K562 (cell line): ENCODE results near the gene PTGIR. TPM values are rescaled to one million over a fixed set of nuclear protein-coding genes. Genes with fewer than 3 reads are reported as not detected.
A peak's percentile ranks its signal among the peaks of the same experiment; 100 is the strongest.

Experiments used
- ATAC-seq: fragments of 200-7000 bp; cut with Tn5 transposase; 3 replicates; pipeline ENCODE4 v1.9.1; 2020; ENCODE audit warnings: moderate library complexity
- BruUV-seq: library from RNA; stranded (reverse); fragments of 400-500 nt; replicated peaks from 2 replicates; lab custom pipeline; 2021; lab: Mats Ljungman, UMichigan
- CTCF ChIA-PET: fragments of 300-600 bp; formaldehyde crosslinking; extraction: SDS; loops from one replicate; lab custom pipeline; 2021; ENCODE audit warnings: low intra/inter-chr PET ratio; lab: Yijun Ruan, JAX
- POLR2A ChIA-PET: fragments of 300-600, 350-650 bp; sonication (Branson Sonifier 250); formaldehyde crosslinking; extraction: SDS; loops from one replicate; lab custom pipeline; 2021; ENCODE audit warnings: antibody characterized with exemption, inconsistent platforms; lab: Yijun Ruan, JAX
- DNase-seq, 4 experiments: peaks; one replicate each; pipeline versions ENCODE4 v3.0.0 to v3.0.0-alpha.2; 2011 to 2018; ENCODE audit warnings: low spot score in 3 of 4, mixed read lengths in 3 of 4; ENCODE audit errors: extremely low read depth in 1 of 4
- FAIRE-seq: peaks from 2 replicates; lab custom pipeline; 2011; peaks lifted over from hg19 to GRCh38; lab: Jason Lieb, UNC
- H2AFZ ChIP-seq: 2 replicates; pipeline ENCODE4 v1.6.0; 2011; ENCODE audit warnings: low read depth, low read length, control low read depth, inconsistent platforms
- H3K27ac ChIP-seq: fragments of 200-600 bp; 3 replicates; pipeline ENCODE4 v1.8.0; 2011; ENCODE audit warnings: low read depth, mild to moderate bottlenecking, control low read depth, inconsistent platforms, low read length, moderate library complexity, mixed read lengths; ENCODE audit errors: extremely low read depth
- H3K27me3 ChIP-seq, 2 experiments: fragments of 300-600 bp in 1 of 2; 2 replicates in 1 of 2; 3 replicates in 1 of 2; pipeline versions ENCODE4 v1.6.0 to v1.8.0; 2011; ENCODE audit warnings: inconsistent platforms in 2 of 2, low read length in 2 of 2, mild to moderate bottlenecking in 1 of 2, mixed read lengths in 1 of 2, moderate library complexity in 1 of 2; ENCODE audit not compliant: control insufficient read depth in 2 of 2, insufficient read depth in 2 of 2
- H3K36me3 ChIP-seq: fragments of 300-600 bp; 3 replicates; pipeline ENCODE4 v1.8.0; 2011; ENCODE audit warnings: mild to moderate bottlenecking, low read length, inconsistent platforms; ENCODE audit not compliant: control insufficient read depth, insufficient read depth
- H3K4me1 ChIP-seq, 2 experiments: fragments of 200-600 bp in 1 of 2; replicated peaks in 1 of 2; 2 replicates in 1 of 2; 3 replicates in 1 of 2; pipeline versions ENCODE4 v1.5.1 to v1.8.0; 2011; ENCODE audit warnings: inconsistent platforms in 2 of 2, low read length in 2 of 2, mild to moderate bottlenecking in 1 of 2, mixed read lengths in 1 of 2, moderate library complexity in 1 of 2; ENCODE audit not compliant: control insufficient read depth in 2 of 2, insufficient read depth in 2 of 2
- H3K4me2 ChIP-seq: 2 replicates; pipeline ENCODE4 v1.6.1; 2011; ENCODE audit warnings: low read length, control low read depth, inconsistent platforms, mixed read lengths; ENCODE audit not compliant: insufficient read depth
- H3K4me3 ChIP-seq: fragments of 200-600 bp; sonication (generic), shearing (Covaris generic); 2 replicates; pipeline ENCODE4 v1.5.1; 2016; ENCODE audit warnings: control low read depth, inconsistent platforms
- H3K79me2 ChIP-seq: fragments of 200-600 bp; 3 replicates; pipeline ENCODE4 v1.8.0; 2011; ENCODE audit warnings: low read length, inconsistent platforms; ENCODE audit not compliant: control insufficient read depth, insufficient read depth
- H3K9ac ChIP-seq, 2 experiments: 2 replicates each; pipeline versions ENCODE4 v1.6.0 to v1.6.1; 2011; ENCODE audit warnings: low read depth in 2 of 2, low read length in 2 of 2, control low read depth in 1 of 2, inconsistent platforms in 1 of 2, mild to moderate bottlenecking in 1 of 2, mixed read lengths in 1 of 2; ENCODE audit not compliant: insufficient read depth in 1 of 2
- H3K9me1 ChIP-seq: one replicate; pipeline ENCODE4 v1.6.0; 2011; ENCODE audit warnings: inconsistent platforms, mild to moderate bottlenecking, low read length, moderate library complexity; ENCODE audit not compliant: control insufficient read depth, insufficient read depth
- H3K9me3 ChIP-seq: replicated peaks from 2 replicates; pipeline ENCODE4 v1.5.1; 2011; ENCODE audit warnings: low read depth, low read length, inconsistent platforms; ENCODE audit not compliant: control insufficient read depth, insufficient read depth
- H4K20me1 ChIP-seq: replicated peaks from 2 replicates; pipeline ENCODE4 v1.6.1; 2011; ENCODE audit warnings: low read length, inconsistent platforms, mixed read lengths; ENCODE audit not compliant: control insufficient read depth, insufficient read depth
- ASH1L ChIP-seq: fragments of 450-650 bp; IDR thresholded peaks from 2 replicates; pipeline ENCODE4 v1.6.1; 2018; ENCODE audit warnings: borderline replicate concordance, mild to moderate bottlenecking, low read depth; ENCODE audit not compliant: partially characterized antibody
- CBX1 ChIP-seq: sonication (generic); IDR thresholded peaks from 2 replicates; pipeline ENCODE4 v1.6.1; 2016; ENCODE audit warnings: antibody characterized with exemption, low read depth, mild to moderate bottlenecking
- ELF2 ChIP-seq: fragments of 250-450 bp; sonication (Bioruptor Pico); IDR thresholded peaks from 2 replicates; pipeline ENCODE4 v1.5.0; 2021; ENCODE audit warnings: mild to moderate bottlenecking
- FOS ChIP-seq: IDR thresholded peaks from 3 replicates; pipeline ENCODE4 v1.6.1; 2011; ENCODE audit not compliant: insufficient read length; ENCODE audit errors: extremely low read depth
- MGA ChIP-seq: fragments of 450-650 bp; IDR thresholded peaks from 2 replicates; pipeline ENCODE4 v1.6.1; 2016; ENCODE audit warnings: mild to moderate bottlenecking, moderate library complexity
- RCOR1 ChIP-seq, 2 experiments: IDR thresholded peaks; 2 replicates each; pipeline ENCODE4 v1.6.1; 2012; ENCODE audit warnings: low read depth in 2 of 2, low read length in 2 of 2, borderline replicate concordance in 1 of 2, improper control_type of control experiment in 1 of 2
- VEZF1 ChIP-seq: fragments of 200-800 bp; sonication (Bioruptor generic); IDR thresholded peaks from 2 replicates; pipeline ENCODE4 v1.6.1; 2017; ENCODE audit warnings: missing genetic modification characterization, missing compliant biosample characterization
- ZNF146 ChIP-seq: IDR thresholded peaks from one replicate; pipeline ENCODE4 v1.6.1; 2018; ENCODE audit warnings: missing compliant biosample characterization; ENCODE audit not compliant: unreplicated experiment
- WGBS: fragments of 100-300 bp; shearing (Covaris generic); methylation state at CpG from one replicate; pipeline ENCODE4 v1.1.6; 2016; ENCODE audit warnings: low coverage, mixed read lengths; ENCODE audit not compliant: insufficient coverage; ENCODE audit errors: missing lambda C conversion rate; 5-methylcytosine and 5-hydroxymethylcytosine counted together
- in situ Hi-C: fragments of 300-500 bp; cut with MboI; formaldehyde crosslinking; loops from 4 replicates; pipeline ENCODE4 v1.15.0; 2018; ENCODE audit warnings: inconsistent platforms, mixed read lengths
- intact Hi-C: fragments of 100-400 bp; cut with micrococcal nuclease; formaldehyde crosslinking; loops from 2 replicates; pipeline ENCODE4 v1.14.2; 2022
- polyA plus RNA-seq, 8 experiments: library from polyadenylated mRNA; depleted of rRNA in 4 of 8; stranded (reverse) in 5 of 8; unstranded in 3 of 8; fragments of >200 nt; fragmentation: Nextera tagmentation in 2 of 8; fragmentation: Illumina TruSeq in 1 of 8; extraction: Ambion mirVana in 2 of 8; extraction: Trizol in 1 of 8; gene quantifications; 2 replicates each; pipeline versions ENCODE4 v1.2.1 to v1.2.3, GENCODE V29; 2011 to 2014; ENCODE audit warnings: inconsistent platforms in 1 of 8, missing spikeins in 1 of 8
- total RNA-seq, 7 experiments: library from RNA; depleted of rRNA in 6 of 7; stranded (reverse); fragments of >200 nt in 6 of 7; fragmentation: Illumina TruSeq in 2 of 7; extraction: Trizol in 2 of 7; gene quantifications; 2 replicates each; pipeline versions ENCODE4 v1.2.1 to v1.2.3, GENCODE V29; 2011 to 2021; ENCODE audit warnings: low replicate concordance in 1 of 7

The PTGIR gene
- total and polyA plus RNA-seq, 9 of the 15 experiments (the other 6 are each of a cell fraction or from before 2014, with no cell fraction given) = 0.11 to 3.4 (median 1.1) TPM; not detected in 1

- no peak overlapping the region for H3K4me3 ChIP-seq
- TF ChIP-seq ELF2 (no peak), CBX1 (no peak), VEZF1 (CRISPR knock-in tag) (0 out of 2 replicates have a peak, but pooled peaks have one; percentile 24), ASH1L (no peak), FOS (no peak), RCOR1 (IDR thresholded peaks at IDR 0.05; ENCODE audit: borderline replicate concordance in 1 of 2, low read depth in 2 of 2, low read length in 2 of 2) (peak in 1 of 2 experiments; percentile 69; a peak in 1 of 4 replicates), MGA (no peak), ZNF146 (CRISPR knock-in tag) (no peak)
Measured at GRCh38 chr19:46614114-46614722, 10.7 kb downstream of the PTGIR start.

More at GRCh38 chr19:46614114-46614722, 10.7 kb downstream of the PTGIR start:
- no peaks in the 10 kb centered on the region for H3K9me1 ChIP-seq
- ChIA-PET POLR2A (interaction anchor here (0.6 to 1.0 kb wide), 2 partner anchors 8 to 48 kb away, joined by 3 to 7 read pairs; no protein-coding TSS in a partner anchor), CTCF (interaction anchor here (0.6 to 1.6 kb wide), 4 partner anchors 48 to 219 kb away, joined by 3 to 26 read pairs (median 4); partner anchors contain the start of gene DACT3)
- BruUV-seq = no TSS peak
- H3K4me1 ChIP-seq = peaks cover 17 to 18% of the 10 kb centered on the region in 2 experiments
- WGBS = 9% methylated on average over 12 of the region's 12 CpGs
- no peaks in the 10 kb centered on the region for H3K27me3 ChIP-seq
- DNase-seq (peak; percentile 86 to 88 (median 86)), FAIRE-seq (peak; percentile 84), ATAC-seq (peak; percentile 90)
- intact Hi-C loops = loop anchor here (1.0 kb wide), 1 partner anchor 48 kb away; no protein-coding TSS in a partner anchor
- H3K79me2 ChIP-seq = no peaks in the 10 kb centered on the region
- no peaks in the 10 kb centered on the region for H3K9me3 ChIP-seq
- no peak overlapping the region for H3K9ac ChIP-seq
- peaks cover 14% of the 10 kb centered on the region; the same call in 2 of the 3 replicates for H3K36me3 ChIP-seq
- H3K4me2 ChIP-seq = no peak overlapping the region
- H3K27ac ChIP-seq = no peak overlapping the region
- H2AFZ ChIP-seq = no peak overlapping the region
- in situ Hi-C loops = loop anchor here (5.0 kb wide), 1 partner anchor 48 kb away; the partner anchor contains the start of gene DACT3
- H4K20me1 ChIP-seq = 0 out of 2 replicates have a peak, but pooled peaks cover 5% of the 10 kb centered on the region
